PC-3 (cell line): ENCODE data around the gene CHAF1A.

Experiments used
- CTCF ChIP-seq: fragments of 300-600 bp; sonication (generic); conservative IDR thresholded peaks from 2 replicates; pipeline ENCODE4 v1.5.1; 2017; ENCODE audit warnings: antibody characterized with exemption, low read depth, mild to moderate bottlenecking, low read length
- EZH2 ChIP-seq: fragments of 300-600 bp; sonication (generic); IDR thresholded peaks from one replicate; pipeline ENCODE4 v1.6.1; 2017; ENCODE audit warnings: antibody characterized with exemption, mild to moderate bottlenecking, low read length; ENCODE audit not compliant: unreplicated experiment

- no peak for TF ChIP-seq CTCF
- no peak for TF ChIP-seq EZH2
Measured at GRCh38 chr19:4483385-4483784, 80.9 kb downstream of the CHAF1A start.
